ENCODE measurements around the gene PLK5.

DNA sequence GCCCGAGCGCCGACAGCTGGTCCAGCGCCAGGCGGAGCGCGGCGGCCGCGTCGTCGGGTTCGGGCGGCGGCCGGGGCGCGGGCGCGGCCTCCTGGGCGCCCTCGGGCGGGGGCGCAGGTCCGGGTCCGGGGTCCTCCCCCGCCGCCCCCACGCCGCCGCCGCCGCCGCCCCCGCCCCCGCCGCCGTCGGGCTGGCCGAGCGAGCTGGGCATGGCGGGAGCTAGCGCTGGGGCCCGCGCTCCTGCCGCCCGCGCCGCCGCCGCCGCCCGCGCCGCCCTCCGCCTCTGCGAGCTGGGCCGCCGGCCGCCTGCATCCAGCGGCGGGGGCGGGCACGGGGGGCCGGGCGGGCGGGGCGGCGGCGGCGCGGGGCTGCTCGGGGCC is 44.0 kb downstream of the PLK5 start:
- TF ChIP-seq, protein P1, sequence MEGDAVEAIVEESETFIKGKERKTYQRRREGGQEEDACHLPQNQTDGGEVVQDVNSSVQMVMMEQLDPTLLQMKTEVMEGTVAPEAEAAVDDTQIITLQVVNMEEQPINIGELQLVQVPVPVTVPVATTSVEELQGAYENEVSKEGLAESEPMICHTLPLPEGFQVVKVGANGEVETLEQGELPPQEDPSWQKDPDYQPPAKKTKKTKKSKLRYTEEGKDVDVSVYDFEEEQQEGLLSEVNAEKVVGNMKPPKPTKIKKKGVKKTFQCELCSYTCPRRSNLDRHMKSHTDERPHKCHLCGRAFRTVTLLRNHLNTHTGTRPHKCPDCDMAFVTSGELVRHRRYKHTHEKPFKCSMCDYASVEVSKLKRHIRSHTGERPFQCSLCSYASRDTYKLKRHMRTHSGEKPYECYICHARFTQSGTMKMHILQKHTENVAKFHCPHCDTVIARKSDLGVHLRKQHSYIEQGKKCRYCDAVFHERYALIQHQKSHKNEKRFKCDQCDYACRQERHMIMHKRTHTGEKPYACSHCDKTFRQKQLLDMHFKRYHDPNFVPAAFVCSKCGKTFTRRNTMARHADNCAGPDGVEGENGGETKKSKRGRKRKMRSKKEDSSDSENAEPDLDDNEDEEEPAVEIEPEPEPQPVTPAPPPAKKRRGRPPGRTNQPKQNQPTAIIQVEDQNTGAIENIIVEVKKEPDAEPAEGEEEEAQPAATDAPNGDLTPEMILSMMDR (IDR thresholded peaks at IDR 0.05; ENCODE audit: low read depth, low read length), result no peak
- TF ChIP-seq POLR2A (IDR thresholded peaks at IDR 0.05; ENCODE audit: extremely low read depth, insufficient read length), result no peak

Measured in NB4 (cell line).